ENCODE measurements around the gene ST6GAL1. TPM values are rescaled to one million over a fixed set of nuclear protein-coding genes. Genes with fewer than 3 reads are reported as not detected.

Gene ST6GAL1
- total RNA-seq, 1 donor from 2014 or later = 72.7 TPM

DNA sequence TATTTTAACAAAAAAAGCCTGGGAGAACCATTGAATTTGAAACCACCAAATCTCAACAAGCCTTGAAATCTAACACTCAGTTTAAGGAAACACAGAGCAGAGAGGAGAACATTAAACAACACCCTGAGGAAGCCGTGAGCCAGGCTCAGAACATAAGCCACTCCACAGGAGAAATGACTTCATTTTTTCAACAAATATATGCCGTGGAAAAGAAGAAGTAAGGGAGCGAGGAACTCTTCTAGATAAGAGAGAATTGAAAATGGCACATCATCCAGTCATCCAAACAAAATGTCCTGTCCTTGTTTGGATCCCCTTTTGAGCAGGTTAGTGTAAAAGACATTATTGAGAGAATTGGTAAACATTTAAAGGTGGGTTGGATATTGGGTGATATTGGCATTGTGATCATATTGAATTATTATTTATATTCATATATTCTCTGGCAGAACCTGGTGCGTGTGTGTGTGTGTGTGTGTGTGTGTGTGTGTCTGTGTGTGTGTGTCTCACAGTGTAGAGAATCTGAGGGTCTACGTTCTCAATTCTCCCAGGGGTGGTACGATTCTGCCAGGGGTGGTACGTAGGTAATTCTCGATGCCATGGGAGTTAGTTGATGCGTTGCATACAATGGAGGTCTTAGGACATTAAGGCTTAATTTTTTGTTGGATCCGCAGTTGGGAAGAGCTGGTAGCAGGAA lies 94.4 kb downstream of the ST6GAL1 start:
- TF ChIP-seq, protein P1, sequence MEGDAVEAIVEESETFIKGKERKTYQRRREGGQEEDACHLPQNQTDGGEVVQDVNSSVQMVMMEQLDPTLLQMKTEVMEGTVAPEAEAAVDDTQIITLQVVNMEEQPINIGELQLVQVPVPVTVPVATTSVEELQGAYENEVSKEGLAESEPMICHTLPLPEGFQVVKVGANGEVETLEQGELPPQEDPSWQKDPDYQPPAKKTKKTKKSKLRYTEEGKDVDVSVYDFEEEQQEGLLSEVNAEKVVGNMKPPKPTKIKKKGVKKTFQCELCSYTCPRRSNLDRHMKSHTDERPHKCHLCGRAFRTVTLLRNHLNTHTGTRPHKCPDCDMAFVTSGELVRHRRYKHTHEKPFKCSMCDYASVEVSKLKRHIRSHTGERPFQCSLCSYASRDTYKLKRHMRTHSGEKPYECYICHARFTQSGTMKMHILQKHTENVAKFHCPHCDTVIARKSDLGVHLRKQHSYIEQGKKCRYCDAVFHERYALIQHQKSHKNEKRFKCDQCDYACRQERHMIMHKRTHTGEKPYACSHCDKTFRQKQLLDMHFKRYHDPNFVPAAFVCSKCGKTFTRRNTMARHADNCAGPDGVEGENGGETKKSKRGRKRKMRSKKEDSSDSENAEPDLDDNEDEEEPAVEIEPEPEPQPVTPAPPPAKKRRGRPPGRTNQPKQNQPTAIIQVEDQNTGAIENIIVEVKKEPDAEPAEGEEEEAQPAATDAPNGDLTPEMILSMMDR (IDR thresholded peaks at IDR 0.05) = no peak
- DNase-seq = no peak
- H3K4me3 ChIP-seq = no peak overlapping the region
- no peak for ATAC-seq
- H3K36me3 ChIP-seq = no peaks in the 10 kb centered on the region
- H3K9me3 ChIP-seq = no peaks in the 10 kb centered on the region
- intact Hi-C loops (cut with DNase I) = no loop called here
- H3K27me3 ChIP-seq (ENCODE audit: low read depth) = no peaks in the 10 kb centered on the region
- H3K4me1 ChIP-seq = peaks cover 17% of the 10 kb centered on the region
- H3K27ac ChIP-seq = no peak overlapping the region

DNA sequence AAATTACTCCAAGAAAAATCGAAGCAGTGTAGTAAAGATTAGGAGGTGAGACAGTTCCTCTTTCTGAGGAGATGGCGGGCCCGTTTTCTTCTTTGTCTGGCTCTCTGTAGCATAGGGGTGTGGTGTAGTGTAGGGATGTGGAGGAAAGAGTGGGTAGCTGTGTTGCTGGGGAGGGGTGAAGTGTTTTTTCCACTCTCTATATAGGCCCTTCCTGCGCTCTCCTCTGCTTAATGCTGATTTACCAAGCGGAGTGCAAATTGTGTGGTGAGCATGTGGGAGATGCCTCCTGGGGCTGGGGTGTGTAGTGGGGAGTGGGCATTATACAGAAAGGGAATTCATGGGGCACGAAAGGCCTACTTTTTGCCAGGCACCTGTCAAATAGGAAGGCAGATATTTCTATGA lies 94.9 kb downstream of the ST6GAL1 start:
- no peak for DNase-seq
- Histone ChIP-seq H3K27me3 (ENCODE audit: low read depth) (no peaks in the 10 kb centered on the region), H3K4me3 (no peak overlapping the region), H3K4me1 (peaks cover 23% of the 10 kb centered on the region), H3K9me3 (no peaks in the 10 kb centered on the region), H3K36me3 (no peaks in the 10 kb centered on the region), H3K27ac (peak overlapping the region; percentile 2)
- intact Hi-C loops (cut with DNase I) = no loop called here
- ATAC-seq = peak in 1 of 2 donors; percentile 42
- TF ChIP-seq, protein P1 (IDR thresholded peaks at IDR 0.05) = no peak

- H3K4me1 ChIP-seq = peaks cover 28% of the 10 kb centered on the region
- intact Hi-C loops (cut with DNase I) = no loop called here
- no peak for ATAC-seq
- no peak for DNase-seq
- TF ChIP-seq, protein P1 (IDR thresholded peaks at IDR 0.05) = no peak
- no peaks in the 10 kb centered on the region for H3K27me3 ChIP-seq (ENCODE audit: low read depth)
- no peaks in the 10 kb centered on the region for H3K9me3 ChIP-seq
- H3K36me3 ChIP-seq = no peaks in the 10 kb centered on the region
- H3K4me3 ChIP-seq = no peak overlapping the region
- H3K27ac ChIP-seq = peak overlapping the region; percentile 2
Measured at GRCh38 chr3:187025656-187026316, 95.5 kb downstream of the ST6GAL1 start.

GRCh38 chr3:187026317-187026670 lies 96.0 kb downstream of the ST6GAL1 start:
- intact Hi-C loops (cut with DNase I) = no loop called here
- TF ChIP-seq, protein P1 (IDR thresholded peaks at IDR 0.05) = no peak
- Histone ChIP-seq H3K4me1 (peaks cover 33% of the 10 kb centered on the region), H3K36me3 (no peaks in the 10 kb centered on the region), H3K4me3 (no peak overlapping the region), H3K9me3 (no peaks in the 10 kb centered on the region), H3K27me3 (ENCODE audit: low read depth) (no peaks in the 10 kb centered on the region), H3K27ac (peak overlapping the region; percentile 2)
- no peak for DNase-seq
- ATAC-seq = no peak

DNA sequence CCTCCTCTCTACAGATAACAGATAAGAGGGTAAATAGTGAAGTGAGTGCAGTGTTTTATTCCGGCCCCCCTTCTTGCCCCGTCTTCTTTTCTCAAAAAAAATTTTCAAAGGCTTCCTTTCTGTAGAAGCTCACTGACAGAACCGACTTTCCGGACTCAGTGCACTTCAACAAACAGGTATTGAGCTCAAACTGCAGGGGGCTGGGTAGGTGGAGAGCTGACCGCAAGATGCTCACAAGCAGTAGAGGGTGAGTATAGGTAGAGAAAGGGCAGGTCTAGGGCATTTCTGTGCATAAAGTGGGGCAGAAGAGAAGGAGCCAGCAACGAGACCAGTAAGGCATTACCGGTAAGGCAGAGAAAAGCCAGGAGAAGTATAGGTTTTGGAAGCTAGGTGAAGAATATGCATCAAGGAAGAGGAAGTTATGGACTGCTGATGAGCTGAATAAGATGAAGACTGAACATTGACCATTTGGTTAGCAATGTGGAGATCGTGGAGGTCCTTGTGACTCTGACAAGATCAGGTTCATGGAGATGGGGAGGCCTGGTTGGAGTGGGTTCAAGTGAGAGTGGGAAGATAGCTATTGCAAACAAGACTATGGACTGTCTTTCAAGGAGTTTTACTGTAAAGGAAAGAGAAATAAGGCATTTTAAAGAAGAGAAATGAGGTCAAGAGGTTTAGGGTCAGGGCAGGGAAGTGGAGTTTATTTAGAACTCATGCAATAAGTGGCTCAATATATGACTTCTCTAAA lies 97.4 kb downstream of the ST6GAL1 start:
- no peaks in the 10 kb centered on the region for H3K36me3 ChIP-seq
- H3K9me3 ChIP-seq = no peaks in the 10 kb centered on the region
- H3K27me3 ChIP-seq (ENCODE audit: low read depth) = no peaks in the 10 kb centered on the region
- ATAC-seq = peak in 1 of 2 donors; percentile 33
- DNase-seq = no peak
- peaks cover 42% of the 10 kb centered on the region for H3K4me1 ChIP-seq
- no peak overlapping the region for H3K27ac ChIP-seq
- intact Hi-C loops (cut with DNase I) = no loop called here
- no peak overlapping the region for H3K4me3 ChIP-seq
- TF ChIP-seq, protein P1 (IDR thresholded peaks at IDR 0.05) = no peak
